Activated CD8-positive, alpha-beta memory T cell treated with anti-CD3 and anti-CD28 coated beads for 4 hours (primary cell): ENCODE measurements around the gene KLRK1.
"Not testable (repeated sequence)": the region's sequence is repeated elsewhere in the genome, so short reads cannot be mapped to it uniquely, and the experiment has no call there.

ENCODE experiments used
- DNase-seq, 2 donors: peaks; one replicate each; pipeline ENCODE4 v3.0.0-alpha.2; 2020; ENCODE audit warnings: low read depth in 2 of 2

The KLRK1 gene

DNA sequence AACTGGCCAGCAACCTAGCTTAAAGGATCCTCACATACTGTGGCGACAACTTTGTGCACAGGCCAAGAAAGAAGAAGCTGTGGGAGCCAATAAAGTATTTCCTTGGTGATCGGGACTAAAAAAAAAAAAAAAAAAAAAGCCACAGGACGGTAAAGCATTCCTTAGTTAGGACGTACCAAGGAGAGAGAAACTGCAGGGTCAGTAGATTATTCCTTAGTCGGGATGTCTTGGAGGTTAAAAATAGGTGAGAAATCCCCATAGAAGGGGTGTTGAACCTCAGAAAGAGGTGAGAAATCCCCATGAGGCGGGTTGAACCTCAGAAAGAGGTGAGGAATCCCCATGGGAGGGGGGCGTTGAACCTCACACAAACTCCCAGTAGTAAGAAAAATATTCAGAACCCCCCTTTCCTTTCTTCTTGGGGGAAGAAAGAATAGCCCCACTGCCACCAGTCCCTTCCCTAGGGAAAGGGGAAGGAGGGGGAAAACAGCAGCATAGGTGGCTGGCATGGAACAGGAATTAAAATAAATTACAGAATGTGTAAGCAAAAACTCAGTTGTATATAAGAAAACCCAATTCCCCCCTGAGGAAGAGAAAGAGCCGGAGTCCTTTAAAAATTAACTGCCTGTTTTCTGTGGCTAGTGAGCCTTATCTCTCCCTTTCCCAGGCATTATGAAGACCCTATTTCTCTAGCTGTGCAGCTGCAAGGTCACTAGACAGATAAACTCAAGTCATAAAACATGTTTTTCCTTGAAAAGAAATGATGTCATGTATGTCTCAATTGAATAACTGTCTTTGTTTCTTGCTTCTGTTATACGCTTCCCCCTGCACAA, 26.8 kb downstream of the KLRK1 start:
- no peak for DNase-seq

DNA sequence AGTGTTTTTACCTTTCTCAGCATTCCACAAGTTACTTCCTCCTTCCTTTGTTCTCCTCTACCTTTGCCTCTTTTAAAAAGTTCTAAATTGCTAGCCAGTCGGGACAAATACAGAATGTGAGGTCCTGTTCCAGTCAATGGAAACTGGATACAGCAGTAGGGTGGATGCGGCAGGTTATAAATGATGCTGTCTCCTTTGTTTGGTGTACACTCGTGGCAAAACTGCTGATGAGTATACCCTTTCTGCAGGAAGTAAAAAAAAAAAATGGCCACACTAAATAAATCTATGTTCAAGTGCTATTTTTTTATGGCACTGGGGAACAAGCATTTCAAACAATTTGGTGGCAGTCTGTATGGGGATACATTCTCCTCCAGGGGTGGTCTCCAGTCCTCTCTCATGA, 27.5 kb downstream of the KLRK1 start:
- DNase-seq = no peak

DNA sequence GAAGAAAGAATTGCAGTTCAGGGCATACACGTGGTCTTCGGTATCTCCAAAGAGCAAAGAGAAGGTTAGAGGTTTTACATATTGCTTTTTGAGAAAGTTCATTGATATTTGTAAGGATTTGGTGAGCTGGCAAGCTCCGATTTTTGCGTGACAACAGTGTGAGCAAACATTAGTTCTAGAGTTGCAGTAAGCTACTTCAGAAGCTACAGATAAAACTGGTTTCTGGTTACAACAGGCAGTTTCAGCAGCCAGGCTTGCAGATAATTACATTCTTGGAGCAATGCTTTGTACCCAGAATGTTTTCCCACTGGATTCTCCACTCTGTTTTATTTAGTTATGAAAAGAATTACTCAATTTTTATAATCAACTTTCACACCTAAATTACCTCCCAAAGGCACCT, 28.2 kb downstream of the KLRK1 start:
- no peak for DNase-seq

DNA sequence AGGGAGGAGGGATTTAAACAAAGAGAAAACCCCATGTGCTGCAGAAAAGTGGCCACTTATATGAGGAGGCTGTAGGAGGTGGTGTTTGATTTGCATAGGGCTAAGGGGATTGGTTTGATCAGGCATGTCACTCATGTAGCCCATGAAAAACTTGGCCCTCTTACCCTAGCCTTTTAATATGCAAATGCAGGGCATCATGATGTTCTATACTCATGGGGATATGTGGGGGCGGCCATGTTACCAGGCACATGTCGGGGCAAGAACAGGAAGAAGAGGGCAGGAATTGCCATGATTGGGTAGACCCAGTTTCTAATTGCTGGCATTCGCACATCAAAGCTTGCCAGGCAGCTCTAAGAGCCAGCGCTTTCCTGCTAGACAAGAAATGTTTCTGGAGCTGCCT, 28.8 kb downstream of the KLRK1 start:
- DNase-seq = no peak

DNA sequence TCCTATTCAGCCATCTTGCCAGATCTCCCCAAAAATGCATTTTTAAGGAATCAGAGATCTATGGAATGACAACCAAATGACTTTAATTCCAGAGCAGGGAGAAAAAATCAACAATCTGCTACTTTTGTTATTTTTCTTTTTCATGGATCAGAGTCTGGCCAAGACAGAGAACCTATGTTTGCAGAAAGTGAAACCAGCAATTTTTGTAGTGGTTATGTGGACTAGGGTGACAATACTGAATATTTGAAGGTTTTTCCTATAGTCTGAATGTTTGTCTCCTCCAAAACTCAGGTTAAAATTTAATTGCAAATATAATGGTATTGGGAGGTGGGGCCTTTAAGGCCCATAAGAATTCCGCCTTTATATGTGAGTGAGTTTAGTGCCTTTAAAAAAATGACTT, 30.9 kb downstream of the KLRK1 start:
- DNase-seq = no peak

DNA sequence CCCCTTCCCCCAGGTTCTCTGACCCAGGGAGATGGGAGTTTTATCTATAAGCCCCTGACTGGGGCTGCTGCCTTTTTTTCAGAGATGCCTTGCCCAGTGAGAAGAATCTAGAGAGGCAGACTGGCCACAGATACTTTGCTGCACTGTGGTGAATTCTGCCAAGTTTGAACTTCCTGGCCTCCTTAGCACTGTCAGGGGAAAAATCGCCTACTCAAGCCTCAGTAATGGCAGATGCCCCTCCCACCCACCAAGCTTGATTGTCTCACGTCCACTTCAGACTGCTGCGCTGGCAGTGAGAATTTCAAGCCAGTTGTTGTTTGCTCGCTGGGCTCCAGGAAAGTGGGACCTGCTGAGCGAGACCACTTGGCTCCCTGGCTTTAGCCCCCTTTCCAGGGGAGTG, 31.7 kb downstream of the KLRK1 start:
- DNase-seq = no peak

DNA sequence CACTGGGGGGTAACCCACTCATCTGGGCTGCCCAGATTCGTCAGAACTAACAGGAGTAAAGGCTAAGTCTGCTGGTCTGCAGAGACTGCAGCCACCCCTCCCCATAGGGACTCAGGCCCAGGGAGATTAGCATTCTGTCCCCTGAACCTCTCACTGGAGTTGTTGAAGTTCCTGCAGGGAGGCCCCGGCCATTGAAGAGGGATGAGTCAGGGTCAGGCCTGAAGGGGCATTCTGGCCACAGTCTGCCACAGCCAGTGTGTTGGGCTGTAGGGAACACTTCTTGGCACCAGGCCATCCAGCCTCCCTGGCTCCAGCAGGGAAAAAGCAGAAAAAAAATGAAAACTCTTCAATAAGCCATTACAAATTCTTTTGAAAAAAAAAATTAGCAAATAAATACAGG, 35.3 kb downstream of the KLRK1 start:
- no peak for DNase-seq

DNA sequence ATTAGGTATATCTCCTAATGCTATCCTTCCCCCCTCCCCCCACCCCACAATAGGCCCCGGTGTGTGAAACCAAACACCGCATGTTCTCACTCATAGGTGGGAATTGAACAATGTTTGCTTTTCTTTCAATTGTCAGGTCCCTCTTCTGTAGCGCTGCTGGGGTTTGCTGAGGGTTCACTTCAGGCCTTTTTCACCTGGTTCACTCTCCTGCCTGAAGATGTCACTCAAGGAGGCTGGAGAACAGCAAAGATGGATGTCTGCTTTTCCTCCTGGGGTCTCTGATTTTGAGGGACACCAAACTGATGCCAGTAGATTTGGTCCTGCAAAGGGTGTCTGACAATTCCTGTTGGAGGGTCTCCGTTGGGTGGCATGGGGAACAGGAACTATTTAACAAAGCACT, 35.8 kb downstream of the KLRK1 start:
- DNase-seq = no peak

DNA sequence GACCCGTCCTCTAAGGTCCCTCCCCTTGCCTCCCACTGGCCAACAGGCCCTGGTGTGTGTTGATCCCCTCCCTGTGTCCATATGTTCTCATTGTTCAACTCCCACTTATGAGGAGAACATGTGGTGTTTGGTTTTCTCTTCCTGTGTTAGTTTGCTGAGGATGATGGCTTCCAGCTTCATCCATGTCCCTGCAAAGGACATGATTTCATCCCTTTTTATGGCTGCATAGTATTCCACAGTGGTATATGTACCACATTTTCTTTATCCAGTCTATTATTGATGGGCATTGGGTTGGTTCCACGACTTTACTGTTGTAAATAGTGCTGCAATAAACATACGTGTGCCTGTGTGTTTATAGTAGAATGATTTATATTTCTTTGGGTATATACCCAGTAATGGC, 38.4 kb downstream of the KLRK1 start:
- DNase-seq = not testable (repeated sequence)

DNA sequence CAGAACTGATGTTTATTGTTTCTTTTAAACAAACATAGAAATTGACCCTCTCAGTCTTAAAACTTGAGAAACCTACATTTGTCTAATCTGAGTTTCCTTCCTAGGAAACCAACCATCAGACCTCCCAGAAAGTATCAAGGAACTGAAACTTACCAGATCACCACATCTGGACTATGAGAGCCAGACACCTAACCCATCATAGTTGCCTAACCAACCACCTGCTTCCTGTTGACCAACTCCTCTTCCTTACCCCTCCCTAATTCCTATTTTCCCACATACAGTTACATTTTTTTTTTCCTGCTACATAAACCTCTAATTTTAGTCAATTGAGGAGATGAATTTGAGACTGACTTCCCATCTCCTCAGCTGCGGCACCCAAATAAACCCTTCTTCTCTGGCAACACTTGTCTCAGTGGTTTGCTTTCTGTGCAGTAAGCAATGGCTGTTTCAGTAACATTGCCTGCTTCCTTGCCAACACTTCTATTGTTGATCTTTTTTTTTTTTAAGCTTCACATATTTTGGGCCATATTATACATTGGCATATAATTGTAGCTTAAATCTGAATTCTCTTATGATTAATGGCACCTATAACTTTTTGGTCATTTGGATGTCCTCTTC, 47.8 kb downstream of the KLRK1 start:
- DNase-seq = no peak

DNA sequence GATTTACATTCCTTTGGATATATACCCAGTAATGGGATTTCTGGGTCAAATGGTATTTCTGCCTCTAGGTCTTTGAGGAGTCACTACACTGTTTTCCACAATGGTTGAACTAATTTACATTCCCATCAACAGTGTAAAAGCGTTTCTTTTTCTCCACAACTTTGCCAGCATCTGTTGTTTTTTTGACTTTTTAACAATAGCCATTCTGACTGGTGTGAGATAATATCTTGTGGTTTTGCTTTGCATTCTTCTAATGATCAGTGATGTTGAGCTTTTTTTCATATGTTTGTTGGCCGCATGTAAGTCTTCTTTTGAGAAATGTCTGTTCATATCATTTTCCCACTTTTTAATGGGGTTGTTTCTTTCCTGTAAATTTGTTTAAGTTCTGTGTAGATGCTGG, 48.9 kb downstream of the KLRK1 start:
- DNase-seq = not testable (repeated sequence)

DNA sequence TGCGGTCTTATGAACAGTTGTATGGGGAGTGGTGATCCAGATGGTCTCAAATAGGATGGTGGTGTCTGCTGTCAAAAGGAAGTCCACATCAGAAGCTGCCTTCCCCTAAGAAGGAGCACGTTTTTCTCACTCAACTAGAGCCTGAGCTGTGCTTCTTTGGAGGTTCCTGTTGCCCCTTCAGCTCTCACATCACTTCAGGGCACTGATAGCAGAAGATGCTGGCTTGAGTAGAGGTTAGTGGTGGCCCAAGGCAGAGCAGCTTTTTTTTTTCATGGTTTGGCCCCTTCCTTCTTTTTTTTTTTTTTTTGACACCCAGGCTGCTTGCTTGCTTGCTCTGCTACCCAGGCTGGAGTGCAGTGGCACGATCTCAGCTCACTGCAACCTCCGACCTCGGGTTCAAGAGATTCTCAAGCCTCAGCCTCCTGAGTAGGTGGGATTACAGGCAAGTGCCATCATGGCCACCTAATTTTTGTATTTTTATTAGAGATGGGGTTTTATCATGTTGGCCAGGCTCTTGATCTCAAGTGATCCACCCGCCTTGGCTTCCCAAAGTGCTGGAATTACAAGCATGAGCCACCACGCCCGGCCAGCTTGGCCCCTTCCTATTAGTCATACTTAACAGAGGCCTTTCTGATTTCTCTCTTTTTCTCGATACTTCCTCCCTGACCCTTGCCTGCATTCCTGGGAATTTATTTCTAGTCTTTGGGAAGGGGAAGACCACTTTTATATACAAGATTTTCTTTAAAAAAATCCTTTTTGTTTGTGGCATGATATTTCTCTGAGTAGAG, 50.6 kb downstream of the KLRK1 start:
- no peak for DNase-seq

DNA sequence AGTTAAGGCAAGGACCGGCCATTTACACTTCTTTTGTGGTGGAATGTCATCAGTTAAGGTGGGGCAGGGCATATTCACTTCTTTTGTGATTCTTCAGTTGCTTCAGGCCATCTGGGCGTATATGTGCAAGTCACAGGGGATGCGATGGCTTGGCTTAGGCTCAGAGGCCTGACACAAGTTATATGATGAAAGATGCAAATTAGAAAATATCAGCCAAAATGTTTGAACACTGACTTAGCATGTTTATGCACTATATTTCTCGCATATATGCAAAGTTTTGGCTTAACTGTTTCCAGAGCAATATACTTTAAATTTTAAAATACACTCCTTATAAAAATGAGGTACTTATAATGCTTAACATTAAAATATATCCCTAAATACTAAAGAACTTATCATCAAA, 51.4 kb downstream of the KLRK1 start:
- not testable (repeated sequence) for DNase-seq

DNA sequence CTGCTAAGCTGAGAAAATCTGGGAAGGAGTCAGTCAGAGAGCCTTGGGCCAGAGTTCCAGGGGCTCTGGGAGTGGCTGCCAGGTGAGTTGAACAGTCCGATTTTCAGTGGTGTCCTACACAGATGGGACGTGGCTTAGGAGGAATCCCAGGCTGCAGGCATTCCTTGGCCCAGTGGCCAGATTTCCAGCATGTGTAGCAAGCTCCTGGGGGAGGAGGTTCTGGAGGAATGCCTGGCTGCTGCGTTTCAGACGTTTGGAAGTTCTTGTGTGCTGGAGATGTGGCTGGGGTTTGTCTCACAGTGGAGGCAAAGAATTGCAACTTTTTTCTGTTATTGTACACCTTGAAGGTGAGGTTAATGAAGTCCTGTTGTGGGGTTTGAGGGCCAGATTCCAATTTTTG, 53.6 kb downstream of the KLRK1 start:
- not testable (repeated sequence) for DNase-seq

DNA sequence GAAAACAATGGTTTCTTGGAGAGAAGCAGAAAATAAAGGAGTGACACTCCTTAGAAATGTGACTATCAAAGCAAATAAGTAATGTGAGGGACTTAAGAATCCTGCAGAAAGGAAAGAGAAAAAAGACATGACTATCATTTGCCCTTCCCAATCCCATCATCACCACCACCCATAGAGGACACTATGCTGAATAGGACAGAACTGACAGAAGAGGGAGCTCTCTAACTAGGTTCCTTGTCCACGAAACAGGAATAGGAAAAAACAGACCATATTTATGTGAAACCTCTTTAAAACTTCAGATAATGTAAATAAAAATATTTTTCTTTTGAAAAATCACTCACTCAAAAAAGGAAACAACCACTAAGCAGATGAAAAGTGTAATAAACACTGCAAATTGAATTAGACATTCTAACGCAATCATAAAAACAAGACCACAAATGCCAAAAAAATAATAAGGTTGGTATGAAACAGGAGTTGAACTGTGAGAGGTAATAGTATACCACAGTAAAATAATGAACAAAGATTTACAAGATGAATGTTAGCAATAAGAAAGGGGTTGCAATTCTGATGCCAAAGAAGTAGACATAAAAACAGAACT, 58.1 kb downstream of the KLRK1 start:
- no peak for DNase-seq

DNA sequence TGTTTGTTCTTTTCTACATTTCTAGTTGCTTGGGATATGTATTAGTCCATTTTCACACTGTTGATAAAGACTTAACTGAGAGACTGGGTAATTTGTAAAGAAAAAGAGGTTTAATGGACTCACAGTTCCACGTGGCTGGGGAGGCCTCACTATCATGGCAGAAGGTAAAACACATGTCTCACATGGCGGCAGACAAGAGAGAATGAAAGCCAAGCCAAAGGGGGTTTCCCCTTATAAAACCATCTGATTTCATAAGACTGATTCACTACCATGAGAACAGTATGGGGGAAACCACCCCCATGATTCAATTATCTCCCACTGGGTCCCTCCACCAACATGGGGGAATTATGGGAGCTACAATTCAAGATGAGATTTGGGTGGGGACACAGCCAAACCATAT, 61.1 kb downstream of the KLRK1 start:
- DNase-seq = not testable (repeated sequence)
